ENCODE measurements around the gene RIN1.
"Not testable (repeated sequence)": the region's sequence is repeated elsewhere in the genome, so short reads cannot be mapped to it uniquely, and the experiment has no call there.

The RIN1 gene

GRCh38 chr11:66333896-66334604 is 2.2 kb downstream of the RIN1 start:
- DNase-seq = no peak

GRCh38 chr11:66333220-66333877 is 2.9 kb downstream of the RIN1 start:
- DNase-seq = no peak

DNA sequence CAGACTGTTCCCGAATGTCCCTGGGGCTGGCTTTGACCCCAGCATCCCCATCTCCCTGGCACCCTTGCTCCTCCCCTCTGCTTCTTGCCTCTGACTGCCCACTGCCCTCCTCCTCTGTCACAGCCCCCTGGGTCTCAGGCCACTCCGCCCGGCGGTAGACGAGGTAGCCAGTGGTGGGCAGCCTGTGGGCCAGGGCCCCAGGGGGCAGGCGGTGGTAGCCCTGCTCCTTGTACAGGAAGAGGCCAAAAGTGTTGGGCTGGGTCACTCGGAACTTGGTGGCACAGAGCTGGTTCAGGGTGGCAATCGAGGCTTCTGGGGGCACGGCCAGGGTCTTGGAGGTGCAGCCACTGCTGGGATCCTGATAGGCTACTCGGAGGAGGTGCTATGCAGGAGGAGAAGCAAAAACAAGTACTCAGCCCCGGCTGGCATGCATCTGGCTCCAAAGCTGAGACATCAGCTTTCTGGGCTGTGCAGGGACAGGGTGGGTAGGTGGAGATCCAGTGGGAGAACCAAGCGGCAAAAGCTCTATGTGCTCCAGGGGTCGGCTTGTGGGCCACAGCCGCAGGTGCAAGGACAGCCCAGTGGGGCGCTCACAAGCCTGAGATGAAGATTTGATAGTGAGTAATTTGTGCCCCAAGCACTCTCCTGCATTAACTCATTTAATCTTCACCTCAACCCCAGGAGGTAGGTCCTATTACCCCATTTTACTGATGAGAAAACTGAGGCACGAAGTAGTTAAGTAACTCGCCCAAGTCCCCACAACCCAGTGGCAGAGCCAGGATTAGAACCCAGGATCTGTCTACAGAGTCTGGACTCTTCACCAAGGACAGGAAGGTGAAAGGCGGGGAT is 3.6 kb downstream of the RIN1 start:
- no peak for DNase-seq

DNA sequence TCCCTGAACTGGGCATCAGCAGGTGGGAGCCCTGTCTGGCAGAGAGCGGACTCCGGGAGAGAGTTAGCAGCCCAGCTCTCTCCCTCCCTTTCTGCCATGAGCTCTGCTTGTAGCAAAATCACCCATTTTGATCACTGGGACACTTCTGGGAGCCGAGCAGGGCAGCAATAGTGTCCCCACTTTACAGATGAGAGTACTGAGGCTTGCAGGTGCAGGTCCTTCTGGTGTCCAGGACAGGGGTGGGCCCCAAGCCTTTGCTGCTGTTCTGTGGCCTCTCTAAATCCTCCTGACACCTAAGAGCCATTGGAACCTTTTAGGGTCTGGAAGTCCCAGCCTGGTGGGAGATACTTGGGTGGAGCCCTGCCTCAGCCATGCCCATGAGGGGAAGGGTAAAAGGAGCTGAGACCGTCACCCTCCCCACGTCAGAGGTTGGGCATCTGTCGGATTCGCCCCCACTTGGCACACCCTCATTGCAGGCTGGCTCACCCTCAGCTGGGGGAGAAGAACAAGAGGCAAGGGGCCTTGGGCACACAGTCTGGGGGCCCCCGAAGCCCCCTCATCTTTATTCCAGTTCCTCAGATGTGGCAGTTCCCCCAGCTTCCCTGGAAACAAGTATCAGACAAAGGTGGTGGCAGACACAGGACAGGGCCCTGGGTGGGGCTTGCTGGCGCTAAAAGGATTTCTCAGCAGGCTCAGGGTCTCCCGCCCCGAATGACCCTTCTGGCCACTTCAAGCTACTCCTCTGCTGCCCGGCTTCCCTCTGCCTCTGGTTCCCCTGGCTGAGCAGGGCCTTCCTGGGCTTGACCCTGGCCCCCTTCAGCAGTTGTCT is 4.5 kb downstream of the RIN1 start:
- DNase-seq = no peak

DNA sequence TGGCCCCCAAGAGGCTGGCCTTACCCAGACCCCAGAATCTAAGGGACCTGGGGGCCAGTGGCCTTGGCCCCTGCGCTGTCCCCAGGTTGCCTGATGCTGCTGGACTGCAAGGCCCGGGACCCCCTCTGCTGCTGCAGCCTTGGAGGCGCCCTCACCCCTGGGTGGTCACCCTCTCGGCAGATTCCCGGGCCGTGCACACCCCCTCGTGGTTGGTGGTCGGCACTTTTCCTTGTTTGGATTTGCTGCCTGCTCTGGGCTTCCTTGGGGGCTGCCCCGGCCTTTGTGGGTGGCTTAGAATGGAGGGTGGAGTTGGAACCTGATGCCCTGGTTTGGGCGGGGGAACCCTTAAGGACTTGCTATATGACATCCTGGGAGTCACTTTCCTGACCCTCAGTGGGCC is 5.3 kb downstream of the RIN1 start:
- DNase-seq = no peak

GRCh38 chr11:66329165-66329673 is 7.0 kb downstream of the RIN1 start:
- no peak for DNase-seq

- DNase-seq = peak; percentile 86
These were observed 7.7 kb downstream of the RIN1 start for GRCh38 chr11:66328302-66329144.

DNA sequence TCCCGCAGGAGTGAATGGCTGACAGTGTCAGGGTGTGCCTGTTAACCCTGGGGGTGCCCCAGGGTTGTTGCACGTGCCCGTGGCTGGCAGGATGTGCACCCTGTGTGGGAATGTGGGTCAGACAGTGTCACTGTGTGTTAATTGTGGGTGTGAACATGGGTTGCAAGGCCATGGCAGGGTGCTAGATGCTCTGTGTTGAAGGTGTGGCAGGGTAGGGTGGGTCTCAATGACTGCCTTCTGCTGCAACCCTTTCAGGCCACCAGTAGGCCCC is 8.3 kb downstream of the RIN1 start:
- no peak for DNase-seq

DNA sequence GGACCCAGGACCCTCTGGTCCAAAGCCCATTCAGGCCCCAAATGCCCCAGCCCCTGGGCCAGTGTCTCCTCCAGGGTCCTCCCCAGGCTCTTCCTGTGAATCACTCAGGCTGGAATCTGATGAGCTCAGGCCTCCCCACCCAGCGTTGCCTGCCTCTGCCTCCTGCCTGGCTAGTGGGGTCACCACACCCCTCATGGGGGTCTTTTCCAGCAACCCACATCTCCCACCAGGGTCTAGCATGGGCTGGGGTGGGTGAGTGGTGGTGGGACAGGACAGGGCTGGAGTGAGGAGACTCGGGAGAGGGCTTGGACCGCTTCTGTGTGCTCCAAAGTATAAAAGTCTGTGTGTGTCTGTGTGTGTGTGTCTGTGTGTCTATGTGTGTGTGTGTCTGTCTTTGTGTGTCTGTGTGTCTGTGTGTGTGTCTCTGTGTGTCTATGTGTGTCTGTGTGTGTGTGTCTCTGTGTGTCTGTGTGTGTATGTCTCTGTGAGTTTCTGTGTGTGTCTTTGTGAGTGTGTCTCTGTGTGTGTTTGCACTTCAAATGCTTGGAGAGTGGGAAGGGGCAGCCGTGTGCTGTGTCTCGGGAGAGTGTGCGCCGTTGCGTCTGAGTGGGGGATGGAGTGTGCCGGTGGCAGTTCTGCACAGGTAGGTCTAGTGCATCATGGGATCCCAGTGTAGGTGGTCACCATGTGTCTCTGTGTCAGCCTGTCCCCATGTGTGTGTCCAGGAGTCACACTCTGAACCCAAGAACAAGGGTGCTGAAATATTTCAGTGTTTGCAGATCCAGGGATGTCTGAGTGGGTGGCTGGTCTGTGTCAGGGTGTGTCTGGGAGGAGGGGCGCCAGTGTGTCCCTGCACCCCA is 8.8 kb downstream of the RIN1 start:
- no peak for DNase-seq

DNA sequence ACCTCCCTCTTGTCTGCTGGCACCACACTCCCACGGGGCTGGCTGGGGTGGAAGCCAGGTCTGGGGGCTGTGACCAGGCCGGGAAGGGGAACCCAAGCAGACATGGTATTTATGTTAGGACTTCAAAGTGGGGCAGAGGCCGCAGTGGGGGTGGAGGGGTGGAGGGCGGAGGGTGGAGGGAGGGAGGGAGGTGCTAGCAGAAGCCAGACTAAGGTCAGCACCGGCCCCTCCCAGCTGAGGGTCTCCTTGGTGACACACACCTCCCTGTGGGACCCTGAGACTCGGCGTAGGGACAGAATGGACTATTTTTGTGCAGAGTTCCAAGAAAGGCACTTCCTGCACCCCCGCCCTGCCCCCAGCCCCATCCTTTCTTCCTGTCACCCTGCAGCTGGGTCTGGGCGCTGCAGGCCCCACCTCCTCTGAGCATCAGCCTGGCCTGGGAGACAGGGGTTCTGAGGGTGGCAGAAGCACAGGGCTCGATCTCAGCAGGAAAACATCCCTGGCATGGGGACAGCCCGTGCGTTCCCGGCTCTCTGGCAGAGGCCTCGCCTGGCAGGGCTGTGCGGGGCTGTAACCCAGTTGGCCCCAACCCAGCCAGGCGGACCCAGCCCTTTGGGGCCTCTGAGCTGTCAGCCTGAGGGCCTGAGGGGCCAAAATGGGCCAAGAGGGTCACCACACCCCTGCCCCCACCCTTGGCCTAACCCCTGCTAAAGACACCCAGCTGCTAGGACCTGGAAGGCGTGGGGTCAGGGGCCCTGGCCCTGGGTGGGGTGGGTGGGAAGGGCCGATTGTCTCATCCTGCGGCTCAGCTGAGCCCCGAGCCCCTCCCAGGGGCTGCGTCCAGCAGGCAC is 9.7 kb downstream of the RIN1 start:
- no peak for DNase-seq

DNA sequence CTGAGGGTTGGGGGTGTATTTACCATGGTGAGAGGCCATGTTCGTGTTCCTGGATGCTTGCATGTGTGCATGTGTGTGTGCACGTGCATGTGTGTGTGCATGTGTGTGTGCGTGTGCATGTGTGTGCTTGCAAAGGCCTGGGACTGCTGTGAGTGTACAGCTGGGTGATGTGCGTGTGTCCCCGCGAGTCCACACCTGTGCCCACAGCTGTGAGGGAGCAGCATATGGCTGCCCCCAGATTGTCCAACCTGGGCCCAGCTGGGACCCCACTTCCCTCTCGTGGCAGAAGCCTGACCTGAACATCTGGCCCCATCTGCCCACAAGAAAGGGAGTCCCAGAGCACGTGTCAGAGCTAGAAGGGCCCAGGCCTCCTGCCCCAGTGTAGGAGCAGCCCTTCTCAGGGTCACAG is 11.0 kb downstream of the RIN1 start:
- no peak for DNase-seq

DNA sequence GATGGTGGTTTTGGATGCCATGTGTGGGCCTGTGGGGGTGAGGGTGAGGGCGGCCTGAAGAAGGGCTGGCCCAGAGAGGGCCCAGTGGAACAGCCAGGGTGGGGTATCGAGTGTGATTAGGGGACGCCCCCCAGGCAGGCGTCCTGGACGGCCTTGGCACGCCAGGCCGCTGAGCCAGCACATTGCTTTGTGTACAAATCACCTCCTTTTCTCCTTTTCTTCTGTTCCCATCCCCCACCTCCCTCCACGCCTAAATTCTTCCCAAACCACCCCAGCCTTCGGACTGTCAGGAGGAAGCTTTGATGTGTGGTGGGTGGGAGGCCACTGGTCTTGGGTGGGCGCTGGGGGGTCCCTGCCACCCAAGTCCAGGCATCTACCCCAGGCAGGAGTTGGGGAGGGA is 11.6 kb downstream of the RIN1 start:
- no peak for DNase-seq

GRCh38 chr11:66323684-66324083 is 12.6 kb downstream of the RIN1 start:
- no peak for DNase-seq

DNA sequence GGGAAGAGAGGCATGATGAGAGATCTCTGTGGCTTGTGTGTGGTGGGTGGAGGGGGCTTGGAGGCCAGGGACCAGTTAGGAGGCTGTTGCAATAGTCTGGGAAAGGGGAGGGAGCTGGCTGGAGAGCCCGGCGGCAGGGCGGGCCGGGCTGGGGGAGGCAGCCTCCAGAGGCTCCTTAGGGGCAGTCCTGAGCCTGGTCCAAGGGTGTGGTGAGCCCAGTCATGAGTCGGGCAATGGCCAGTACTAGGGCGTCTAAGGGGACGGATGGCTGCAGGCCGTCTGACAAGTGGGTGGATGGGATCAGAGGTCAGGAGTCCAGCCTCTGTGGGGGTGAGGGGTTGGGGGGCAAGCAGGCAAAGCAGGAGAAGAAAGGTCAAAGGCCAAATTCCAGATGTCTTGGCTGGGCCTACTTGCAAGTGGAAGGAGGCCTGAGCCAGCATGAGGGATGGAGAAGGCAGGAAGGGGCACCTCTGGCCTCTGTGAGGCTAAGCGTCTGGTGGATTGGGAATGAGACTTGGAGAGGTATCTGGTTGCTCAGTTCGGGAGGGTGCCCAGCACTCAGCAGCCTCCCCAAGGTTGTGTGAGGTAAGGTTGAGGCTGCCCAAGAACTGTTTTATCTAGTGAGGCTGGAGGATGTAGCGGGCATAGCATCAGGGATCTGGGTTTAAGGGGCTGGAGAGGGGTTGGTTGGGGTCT is 13.4 kb downstream of the RIN1 start:
- DNase-seq = no peak

DNA sequence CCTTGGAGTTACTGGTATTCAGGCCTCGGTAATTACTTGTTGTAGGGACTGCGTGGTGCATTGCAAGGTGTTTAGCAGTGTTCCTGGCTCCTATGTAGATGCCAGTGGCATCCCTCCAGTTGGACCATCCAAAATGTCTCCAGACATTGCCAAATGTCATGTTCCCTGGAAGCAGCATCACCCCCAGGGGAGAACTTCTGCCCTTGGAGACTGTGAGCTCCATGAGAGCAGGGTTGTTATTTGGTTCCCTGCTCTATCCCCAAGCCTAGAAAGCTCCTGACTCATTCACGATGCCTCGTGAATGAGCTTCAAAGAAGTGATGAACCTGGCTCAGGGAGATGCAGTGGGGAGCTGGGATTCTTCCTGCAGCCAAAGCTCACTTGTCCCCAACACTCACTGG is 14.6 kb downstream of the RIN1 start:
- no peak for DNase-seq

DNA sequence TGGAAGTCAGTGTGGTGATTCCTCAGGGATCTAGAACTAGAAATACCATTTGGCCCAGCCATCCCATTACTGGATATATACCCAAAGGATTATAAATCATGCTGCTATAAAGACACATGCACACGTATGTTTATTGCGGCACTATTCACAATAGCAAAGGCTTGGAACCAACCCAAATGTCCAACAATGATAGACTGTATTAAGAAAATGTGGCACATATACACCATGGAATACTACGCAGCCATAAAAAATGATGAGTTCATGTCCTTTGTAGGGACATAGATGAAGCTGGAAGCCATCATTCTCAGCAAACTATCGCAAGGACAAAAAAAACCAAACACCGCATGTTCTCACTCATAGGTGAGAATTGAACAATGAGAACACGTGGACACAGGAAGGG is 15.5 kb downstream of the RIN1 start:
- DNase-seq = not testable (repeated sequence)

- DNase-seq = not testable (repeated sequence)
These were observed 15.9 kb downstream of the RIN1 start for GRCh38 chr11:66320289-66320688.

DNA sequence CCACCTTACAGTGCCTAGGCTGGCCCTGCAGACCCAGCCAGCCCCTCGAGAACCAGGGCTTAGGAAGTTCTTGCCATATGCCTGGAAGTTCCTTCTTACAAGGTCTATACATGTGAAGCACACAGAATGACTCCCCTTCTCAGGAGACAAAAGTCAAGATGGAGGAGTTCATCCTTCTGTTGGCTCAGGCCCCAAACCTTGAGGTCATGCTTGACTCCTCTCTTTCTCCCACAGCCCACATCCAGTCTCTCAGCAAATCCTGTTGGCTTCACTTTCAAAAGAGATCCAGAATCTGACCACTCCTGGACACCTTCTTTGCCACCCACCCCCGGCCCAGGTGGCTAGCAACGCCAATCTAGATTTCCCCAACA is 17.6 kb downstream of the RIN1 start:
- DNase-seq = no peak

Data from stimulated activated CD4-positive, alpha-beta T cell treated with anti-CD3 and anti-CD28 coated beads, Interleukin-1b, Interleukin-23, amount 100 ng/mL, for 48 hours (primary cell).